ENCODE results near the gene ADSL. TPM values are rescaled to one million over a fixed set of nuclear protein-coding genes. Genes with fewer than 3 reads are reported as not detected.

ADSL gene
- total and polyA plus RNA-seq, 2 donors (not counting 1 experiment from before 2014, with no cell fraction given) = 61.0 to 63.8 TPM

DNA sequence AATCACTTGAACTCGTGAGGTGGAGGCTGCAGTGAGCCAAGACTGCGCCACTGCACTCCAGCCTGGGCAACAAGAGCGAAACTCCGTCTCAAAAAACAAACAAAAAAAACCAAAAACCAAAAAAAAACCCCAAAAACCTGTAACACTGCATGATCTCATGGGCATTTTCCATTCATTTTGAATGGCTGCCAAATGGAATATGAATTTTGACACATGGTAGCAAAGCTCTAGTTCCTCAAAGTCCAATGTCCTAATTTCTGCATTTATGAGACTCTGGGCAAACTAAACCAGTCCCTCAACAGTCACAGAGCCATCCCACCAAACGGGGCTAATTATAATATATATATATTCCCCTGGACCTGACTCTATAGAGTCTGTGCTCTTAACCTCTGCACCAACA, 85.9 kb downstream of the ADSL start:
- Histone ChIP-seq H3K4me2 (replicated peaks; ENCODE audit: low read depth, low read length, poor library complexity, severe bottlenecking) (peak overlapping the region; percentile 31), H3K27ac (ENCODE audit: low read length in 2 of 2) (peak overlapping the region; percentile 28 to 69), H3K4me3 (ENCODE audit: control extremely low read depth in 1 of 5, extremely low read depth in 1 of 5, insufficient read depth in 1 of 5, low read depth in 2 of 5, low read length in 4 of 5) (no peak overlapping the region), H4K20me1 (ENCODE audit: control insufficient read depth, insufficient read depth, low read length, poor library complexity, severe bottlenecking) (peaks cover 20% of the 10 kb centered on the region), H3K36me3 (replicated peaks in 1 of 2; ENCODE audit: control extremely low read depth in 1 of 2, control insufficient read depth in 1 of 2, extremely low read depth in 1 of 2, insufficient read depth in 2 of 2, low read length in 1 of 2) (peaks cover 21 to 68% of the 10 kb centered on the region in 2 experiments), H3K4me1 (ENCODE audit: control insufficient read depth in 2 of 2, insufficient read depth in 2 of 2, low read length in 2 of 2) (peaks cover 52 to 68% of the 10 kb centered on the region in 2 donors), H2AFZ (ENCODE audit: insufficient read depth, low read depth, low read length, poor library complexity, severe bottlenecking) (no peak overlapping the region), H3K9me3 (ENCODE audit: control extremely low read depth in 1 of 3, control insufficient read depth in 2 of 3, insufficient read depth in 1 of 3, low read length in 2 of 3) (no peaks in the 10 kb centered on the region), H3K9ac (ENCODE audit: low read length) (no peak overlapping the region), H3K27me3 (replicated peaks in 1 of 4; ENCODE audit: control extremely low read depth in 1 of 4, control insufficient read depth in 3 of 4, insufficient read depth in 4 of 4, low read length in 3 of 4) (no peaks in the 10 kb centered on the region), H3K79me2 (ENCODE audit: control insufficient read depth, insufficient read depth, low read length) (peaks cover 60% of the 10 kb centered on the region)
- no peak for ATAC-seq (ENCODE audit: low read depth)
- ChIA-PET CTCF (interaction anchor here (1.0 to 11.5 kb wide), 5 partner anchors 12 to 215 kb away, joined by 3 to 232 read pairs (median 5); no protein-coding TSS in a partner anchor), POLR2A (no interaction called here)
- intact Hi-C loops (cut with micrococcal nuclease) = no loop called here
- TF ChIP-seq EZH2 (IDR thresholded peaks at IDR 0.05; ENCODE audit: borderline replicate concordance, insufficient read depth, low read depth, low read length, poor library complexity, severe bottlenecking) = no peak
- TF ChIP-seq, protein P1, sequence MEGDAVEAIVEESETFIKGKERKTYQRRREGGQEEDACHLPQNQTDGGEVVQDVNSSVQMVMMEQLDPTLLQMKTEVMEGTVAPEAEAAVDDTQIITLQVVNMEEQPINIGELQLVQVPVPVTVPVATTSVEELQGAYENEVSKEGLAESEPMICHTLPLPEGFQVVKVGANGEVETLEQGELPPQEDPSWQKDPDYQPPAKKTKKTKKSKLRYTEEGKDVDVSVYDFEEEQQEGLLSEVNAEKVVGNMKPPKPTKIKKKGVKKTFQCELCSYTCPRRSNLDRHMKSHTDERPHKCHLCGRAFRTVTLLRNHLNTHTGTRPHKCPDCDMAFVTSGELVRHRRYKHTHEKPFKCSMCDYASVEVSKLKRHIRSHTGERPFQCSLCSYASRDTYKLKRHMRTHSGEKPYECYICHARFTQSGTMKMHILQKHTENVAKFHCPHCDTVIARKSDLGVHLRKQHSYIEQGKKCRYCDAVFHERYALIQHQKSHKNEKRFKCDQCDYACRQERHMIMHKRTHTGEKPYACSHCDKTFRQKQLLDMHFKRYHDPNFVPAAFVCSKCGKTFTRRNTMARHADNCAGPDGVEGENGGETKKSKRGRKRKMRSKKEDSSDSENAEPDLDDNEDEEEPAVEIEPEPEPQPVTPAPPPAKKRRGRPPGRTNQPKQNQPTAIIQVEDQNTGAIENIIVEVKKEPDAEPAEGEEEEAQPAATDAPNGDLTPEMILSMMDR (IDR thresholded peaks at IDR 0.05) = no peak
- DNase-seq = no peak
- Mint-ChIP-seq H3K27ac (peak overlapping the region; percentile 68), H3K4me1 (peaks cover 69% of the 10 kb centered on the region), H3K27me3 (no peaks in the 10 kb centered on the region), H3K9me3 (ENCODE audit: insufficient read depth) (no peaks in the 10 kb centered on the region), H3K4me3 (no peak overlapping the region)
- 96% methylated on average over 2 of the region's 5 CpGs for WGBS (ENCODE audit: insufficient coverage)

DNA sequence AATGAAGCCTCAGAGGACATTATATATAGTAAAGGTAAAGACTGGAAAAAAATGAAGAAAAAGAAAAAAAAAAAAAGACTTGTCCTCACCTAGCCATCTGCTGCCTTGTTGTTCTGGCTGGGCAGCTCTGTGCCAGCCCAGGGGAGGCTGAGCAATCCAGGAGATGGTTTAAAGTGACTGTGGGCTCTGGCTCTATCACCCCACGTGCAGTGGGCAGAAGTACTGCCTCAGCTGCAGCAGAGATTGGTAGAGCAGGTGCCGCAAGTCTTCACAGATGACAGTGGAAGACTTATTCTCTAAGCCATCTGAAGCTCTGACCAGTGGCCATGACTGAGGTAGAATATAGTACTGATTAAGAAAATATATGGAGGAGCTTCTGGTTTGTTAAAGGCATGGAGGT, 86.3 kb downstream of the ADSL start:
- Histone ChIP-seq H3K9me3 (ENCODE audit: control extremely low read depth in 1 of 3, control insufficient read depth in 2 of 3, insufficient read depth in 1 of 3, low read length in 2 of 3) (no peaks in the 10 kb centered on the region), H3K4me2 (replicated peaks; ENCODE audit: low read depth, low read length, poor library complexity, severe bottlenecking) (peak overlapping the region; percentile 31), H3K27me3 (replicated peaks in 1 of 4; ENCODE audit: control extremely low read depth in 1 of 4, control insufficient read depth in 3 of 4, insufficient read depth in 4 of 4, low read length in 3 of 4) (no peaks in the 10 kb centered on the region), H4K20me1 (ENCODE audit: control insufficient read depth, insufficient read depth, low read length, poor library complexity, severe bottlenecking) (peaks cover 15% of the 10 kb centered on the region), H3K79me2 (ENCODE audit: control insufficient read depth, insufficient read depth, low read length) (peaks cover 55% of the 10 kb centered on the region), H3K27ac (ENCODE audit: low read length in 2 of 2) (peak overlapping the region; percentile 28 to 69), H3K4me3 (ENCODE audit: control extremely low read depth in 1 of 5, extremely low read depth in 1 of 5, insufficient read depth in 1 of 5, low read depth in 2 of 5, low read length in 4 of 5) (no peak overlapping the region), H3K9ac (ENCODE audit: low read length) (no peak overlapping the region), H3K36me3 (replicated peaks in 1 of 2; ENCODE audit: control extremely low read depth in 1 of 2, control insufficient read depth in 1 of 2, extremely low read depth in 1 of 2, insufficient read depth in 2 of 2, low read length in 1 of 2) (peaks cover 21 to 64% of the 10 kb centered on the region in 2 experiments), H3K4me1 (ENCODE audit: control insufficient read depth in 2 of 2, insufficient read depth in 2 of 2, low read length in 2 of 2) (peaks cover 57 to 73% of the 10 kb centered on the region in 2 donors), H2AFZ (ENCODE audit: insufficient read depth, low read depth, low read length, poor library complexity, severe bottlenecking) (no peak overlapping the region)
- no peak for DNase-seq
- H3K4me1 Mint-ChIP-seq = peaks cover 74% of the 10 kb centered on the region
- no peaks in the 10 kb centered on the region for H3K27me3 Mint-ChIP-seq
- H3K9me3 Mint-ChIP-seq (ENCODE audit: insufficient read depth) = no peaks in the 10 kb centered on the region
- POLR2A ChIA-PET = no interaction called here
- H3K4me3 Mint-ChIP-seq = no peak overlapping the region
- intact Hi-C loops (cut with micrococcal nuclease) = no loop called here
- ATAC-seq (ENCODE audit: low read depth) = no peak
- 55% methylated on average over 2 of the region's 2 CpGs for WGBS (ENCODE audit: insufficient coverage)
- TF ChIP-seq, protein P1 (IDR thresholded peaks at IDR 0.05) = no peak
- no peak for TF ChIP-seq EZH2 (IDR thresholded peaks at IDR 0.05; ENCODE audit: borderline replicate concordance, insufficient read depth, low read depth, low read length, poor library complexity, severe bottlenecking)
- CTCF ChIA-PET = interaction anchor here (0.6 to 11.5 kb wide), 7 partner anchors 13 to 215 kb away, joined by 3 to 232 read pairs (median 5); no protein-coding TSS in a partner anchor
- peak overlapping the region; percentile 68 for H3K27ac Mint-ChIP-seq

Data from B cell (primary cell).